Measurements from ENCODE around the gene ABCA2. TPM values are rescaled to one million over a fixed set of nuclear protein-coding genes. Genes with fewer than 3 reads are reported as not detected.

The ABCA2 gene
- polyA plus RNA-seq, 1 donor (not counting 4 experiments of a cell fraction or from before 2014, with no cell fraction given), result 1.3 TPM

DNA sequence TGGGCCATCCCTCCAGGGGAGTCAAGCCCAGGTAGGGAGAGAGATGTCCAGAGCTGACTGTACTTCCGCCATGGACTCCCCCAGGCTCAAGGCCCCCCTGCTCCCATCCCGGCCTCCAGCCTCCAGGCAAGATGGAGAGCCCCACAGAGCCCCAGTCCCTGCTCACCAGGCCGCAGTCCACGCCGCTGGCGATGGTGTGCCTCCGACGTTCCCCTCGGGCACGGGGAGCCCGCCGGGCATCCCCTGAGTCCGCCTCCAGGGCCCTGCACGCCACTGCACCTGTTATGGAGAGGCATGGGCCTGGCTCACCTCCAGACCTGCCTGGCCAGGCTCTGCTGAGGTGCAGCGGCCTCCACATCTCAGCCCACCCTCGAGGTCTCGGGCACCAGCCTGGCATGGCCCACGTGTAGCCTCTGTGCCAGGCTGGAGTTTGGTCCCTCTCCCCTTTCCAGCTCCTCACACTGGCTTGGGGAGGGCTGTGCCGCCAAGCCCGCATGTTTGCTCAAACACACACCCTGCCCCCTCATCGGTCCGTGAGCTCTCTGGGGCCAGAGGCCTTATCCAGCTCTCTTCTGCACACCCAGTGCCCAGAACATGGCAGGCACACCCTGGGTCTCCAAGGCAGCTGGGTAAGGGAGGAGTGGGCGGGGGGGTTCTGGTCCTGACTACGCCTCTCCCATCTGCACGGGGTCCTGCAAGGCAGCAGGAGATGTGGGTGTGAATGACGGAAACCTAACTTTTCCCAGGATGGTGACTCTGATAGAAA, 38.2 kb upstream of the ABCA2 start:
- no peak overlapping the region for H2AFZ ChIP-seq (ENCODE audit: control insufficient read depth, low read length)
- H3K9ac ChIP-seq (ENCODE audit: control insufficient read depth, extremely low read depth, insufficient read depth, low read length), result no peak overlapping the region
- no peaks in the 10 kb centered on the region for H3K9me3 ChIP-seq (ENCODE audit: control insufficient read depth, low read depth, low read length)
- dilution Hi-C loops (cut with MboI; ENCODE audit: extremely low pct_ligation_motif_present, low sequenced_read_pairs), result no loop called here
- no peaks in the 10 kb centered on the region for H3K36me3 ChIP-seq (ENCODE audit: control insufficient read depth in 2 of 2, extremely low read depth in 1 of 2, insufficient read depth in 2 of 2, low read length in 2 of 2)
- TF ChIP-seq, protein P1, sequence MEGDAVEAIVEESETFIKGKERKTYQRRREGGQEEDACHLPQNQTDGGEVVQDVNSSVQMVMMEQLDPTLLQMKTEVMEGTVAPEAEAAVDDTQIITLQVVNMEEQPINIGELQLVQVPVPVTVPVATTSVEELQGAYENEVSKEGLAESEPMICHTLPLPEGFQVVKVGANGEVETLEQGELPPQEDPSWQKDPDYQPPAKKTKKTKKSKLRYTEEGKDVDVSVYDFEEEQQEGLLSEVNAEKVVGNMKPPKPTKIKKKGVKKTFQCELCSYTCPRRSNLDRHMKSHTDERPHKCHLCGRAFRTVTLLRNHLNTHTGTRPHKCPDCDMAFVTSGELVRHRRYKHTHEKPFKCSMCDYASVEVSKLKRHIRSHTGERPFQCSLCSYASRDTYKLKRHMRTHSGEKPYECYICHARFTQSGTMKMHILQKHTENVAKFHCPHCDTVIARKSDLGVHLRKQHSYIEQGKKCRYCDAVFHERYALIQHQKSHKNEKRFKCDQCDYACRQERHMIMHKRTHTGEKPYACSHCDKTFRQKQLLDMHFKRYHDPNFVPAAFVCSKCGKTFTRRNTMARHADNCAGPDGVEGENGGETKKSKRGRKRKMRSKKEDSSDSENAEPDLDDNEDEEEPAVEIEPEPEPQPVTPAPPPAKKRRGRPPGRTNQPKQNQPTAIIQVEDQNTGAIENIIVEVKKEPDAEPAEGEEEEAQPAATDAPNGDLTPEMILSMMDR (optimal IDR thresholded peaks at IDR 0.05 in 1 of 3, IDR thresholded peaks at IDR 0.05 in 1 of 3, conservative IDR thresholded peaks at IDR 0.05 in 1 of 3; ENCODE audit: extremely low read depth in 1 of 3, insufficient read depth in 2 of 3, low read length in 3 of 3), result no peak
- no peak for TF ChIP-seq EZH2 (IDR thresholded peaks at IDR 0.05; ENCODE audit: low read length)
- H3K4me1 ChIP-seq (ENCODE audit: control insufficient read depth, extremely low read depth, insufficient read depth, low read length), result peaks cover 22% of the 10 kb centered on the region
- no peak overlapping the region for H3K4me3 ChIP-seq (ENCODE audit: control insufficient read depth in 2 of 3, extremely low read depth in 1 of 3, insufficient read depth in 2 of 3, low read depth in 1 of 3, low read length in 3 of 3)
- DNase-seq (ENCODE audit: low read depth, low spot score) (no peak), FAIRE-seq (no peak)
- no peaks in the 10 kb centered on the region for H3K79me2 ChIP-seq (ENCODE audit: control insufficient read depth, insufficient read depth, low read length)
- no peak overlapping the region for H3K4me2 ChIP-seq (ENCODE audit: control insufficient read depth, extremely low read depth, insufficient read depth, low read depth, low read length)
- no peaks in the 10 kb centered on the region for H3K27me3 ChIP-seq (ENCODE audit: control insufficient read depth, extremely low read depth, insufficient read depth, low read length)
- no peak overlapping the region for H3K27ac ChIP-seq (ENCODE audit: control insufficient read depth, insufficient read depth, low read length)
- H4K20me1 ChIP-seq (ENCODE audit: control insufficient read depth, extremely low read depth, insufficient read depth, low read length), result no peaks in the 10 kb centered on the region
- H3K9me1 ChIP-seq (ENCODE audit: control insufficient read depth, extremely low read depth, insufficient read depth, low read length), result no peaks in the 10 kb centered on the region

DNA sequence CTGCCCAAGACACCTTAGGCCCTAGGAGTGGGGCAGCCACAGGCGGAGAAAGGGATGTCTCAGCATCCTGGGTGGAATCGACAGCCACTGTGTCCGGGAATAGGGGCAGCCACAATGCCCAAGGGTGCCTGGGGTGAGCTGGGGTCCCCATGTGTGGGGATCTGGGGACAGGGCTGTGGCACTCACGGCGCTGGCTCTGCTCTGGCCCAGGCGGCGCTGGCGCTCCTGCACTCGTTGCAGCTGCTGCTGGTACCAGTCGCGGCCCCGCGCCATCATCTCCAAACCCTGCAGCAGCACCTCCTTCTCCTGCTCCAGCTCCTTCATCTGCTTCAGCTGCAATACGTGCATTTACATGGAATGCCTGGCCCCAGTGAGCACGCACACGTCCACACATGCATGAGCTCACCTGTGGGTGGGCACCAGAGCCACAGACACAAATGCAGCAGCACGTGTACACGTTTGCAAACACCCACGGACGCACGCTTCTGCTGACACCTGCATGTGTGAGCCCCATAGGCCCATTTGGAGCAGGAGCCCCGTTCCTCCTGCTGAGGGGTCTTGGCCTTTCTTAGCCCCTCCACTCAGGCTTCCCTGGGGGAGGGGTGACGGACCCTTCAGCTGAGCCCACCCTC, 37.4 kb upstream of the ABCA2 start:
- FAIRE-seq (no peak), DNase-seq (ENCODE audit: low read depth, low spot score) (no peak)
- Histone ChIP-seq H3K79me2 (ENCODE audit: control insufficient read depth, insufficient read depth, low read length) (no peaks in the 10 kb centered on the region), H3K27ac (ENCODE audit: control insufficient read depth, insufficient read depth, low read length) (no peak overlapping the region), H3K36me3 (ENCODE audit: control insufficient read depth in 2 of 2, extremely low read depth in 1 of 2, insufficient read depth in 2 of 2, low read length in 2 of 2) (no peaks in the 10 kb centered on the region), H2AFZ (ENCODE audit: control insufficient read depth, low read length) (no peak overlapping the region), H3K4me2 (ENCODE audit: control insufficient read depth, extremely low read depth, insufficient read depth, low read depth, low read length) (no peak overlapping the region), H3K9ac (ENCODE audit: control insufficient read depth, extremely low read depth, insufficient read depth, low read length) (no peak overlapping the region), H3K9me3 (ENCODE audit: control insufficient read depth, low read depth, low read length) (no peaks in the 10 kb centered on the region), H4K20me1 (ENCODE audit: control insufficient read depth, extremely low read depth, insufficient read depth, low read length) (no peaks in the 10 kb centered on the region), H3K9me1 (ENCODE audit: control insufficient read depth, extremely low read depth, insufficient read depth, low read length) (no peaks in the 10 kb centered on the region), H3K4me3 (ENCODE audit: control insufficient read depth in 2 of 3, extremely low read depth in 1 of 3, insufficient read depth in 2 of 3, low read depth in 1 of 3, low read length in 3 of 3) (no peak overlapping the region), H3K27me3 (ENCODE audit: control insufficient read depth, extremely low read depth, insufficient read depth, low read length) (no peaks in the 10 kb centered on the region), H3K4me1 (ENCODE audit: control insufficient read depth, extremely low read depth, insufficient read depth, low read length) (peaks cover 22% of the 10 kb centered on the region)
- TF ChIP-seq EZH2 (IDR thresholded peaks at IDR 0.05; ENCODE audit: low read length), result no peak
- TF ChIP-seq, protein P1 (optimal IDR thresholded peaks at IDR 0.05 in 1 of 3, IDR thresholded peaks at IDR 0.05 in 1 of 3, conservative IDR thresholded peaks at IDR 0.05 in 1 of 3; ENCODE audit: extremely low read depth in 1 of 3, insufficient read depth in 2 of 3, low read length in 3 of 3), result no peak
- dilution Hi-C loops (cut with MboI; ENCODE audit: extremely low pct_ligation_motif_present, low sequenced_read_pairs), result no loop called here

Measured in keratinocyte (primary cell).